ENCODE measurements around the gene MAP7. TPM values are rescaled to one million over a fixed set of nuclear protein-coding genes. Genes with fewer than 3 reads are reported as not detected.

MAP7 gene
- total and polyA plus RNA-seq, 2 experiments from 2014 or later: 44.7 to 49.2 TPM

DNA sequence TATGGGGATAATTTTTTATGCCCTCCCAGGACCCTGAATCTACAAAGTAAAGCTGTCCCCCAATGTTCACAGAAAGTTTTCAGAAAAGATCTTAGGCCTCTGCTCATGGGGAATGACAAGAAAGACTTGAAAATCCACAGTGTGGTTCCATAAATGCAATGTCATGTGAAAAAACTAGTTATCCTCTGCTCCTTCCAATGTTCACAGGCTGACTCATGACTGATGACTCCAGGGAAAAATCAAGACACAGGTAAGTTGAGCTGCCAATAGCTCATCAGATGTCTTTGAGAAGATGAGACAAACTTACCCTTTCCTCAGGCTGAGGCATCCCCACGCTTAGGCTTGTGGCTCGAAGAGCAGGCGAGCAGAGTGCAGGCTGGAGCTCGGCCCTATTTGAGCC is 245.8 kb downstream of the MAP7 start (continued):
- no peak for TF ChIP-seq JUNB (IDR thresholded peaks at IDR 0.05; ENCODE audit: unreplicated experiment)
- TF ChIP-seq, protein P1, sequence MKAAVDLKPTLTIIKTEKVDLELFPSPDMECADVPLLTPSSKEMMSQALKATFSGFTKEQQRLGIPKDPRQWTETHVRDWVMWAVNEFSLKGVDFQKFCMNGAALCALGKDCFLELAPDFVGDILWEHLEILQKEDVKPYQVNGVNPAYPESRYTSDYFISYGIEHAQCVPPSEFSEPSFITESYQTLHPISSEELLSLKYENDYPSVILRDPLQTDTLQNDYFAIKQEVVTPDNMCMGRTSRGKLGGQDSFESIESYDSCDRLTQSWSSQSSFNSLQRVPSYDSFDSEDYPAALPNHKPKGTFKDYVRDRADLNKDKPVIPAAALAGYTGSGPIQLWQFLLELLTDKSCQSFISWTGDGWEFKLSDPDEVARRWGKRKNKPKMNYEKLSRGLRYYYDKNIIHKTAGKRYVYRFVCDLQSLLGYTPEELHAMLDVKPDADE (IDR thresholded peaks at IDR 0.05): no peak
- no peak for TF ChIP-seq EZH2 (IDR thresholded peaks at IDR 0.05; ENCODE audit: low read depth, unreplicated experiment)
- TF ChIP-seq, protein P2, sequence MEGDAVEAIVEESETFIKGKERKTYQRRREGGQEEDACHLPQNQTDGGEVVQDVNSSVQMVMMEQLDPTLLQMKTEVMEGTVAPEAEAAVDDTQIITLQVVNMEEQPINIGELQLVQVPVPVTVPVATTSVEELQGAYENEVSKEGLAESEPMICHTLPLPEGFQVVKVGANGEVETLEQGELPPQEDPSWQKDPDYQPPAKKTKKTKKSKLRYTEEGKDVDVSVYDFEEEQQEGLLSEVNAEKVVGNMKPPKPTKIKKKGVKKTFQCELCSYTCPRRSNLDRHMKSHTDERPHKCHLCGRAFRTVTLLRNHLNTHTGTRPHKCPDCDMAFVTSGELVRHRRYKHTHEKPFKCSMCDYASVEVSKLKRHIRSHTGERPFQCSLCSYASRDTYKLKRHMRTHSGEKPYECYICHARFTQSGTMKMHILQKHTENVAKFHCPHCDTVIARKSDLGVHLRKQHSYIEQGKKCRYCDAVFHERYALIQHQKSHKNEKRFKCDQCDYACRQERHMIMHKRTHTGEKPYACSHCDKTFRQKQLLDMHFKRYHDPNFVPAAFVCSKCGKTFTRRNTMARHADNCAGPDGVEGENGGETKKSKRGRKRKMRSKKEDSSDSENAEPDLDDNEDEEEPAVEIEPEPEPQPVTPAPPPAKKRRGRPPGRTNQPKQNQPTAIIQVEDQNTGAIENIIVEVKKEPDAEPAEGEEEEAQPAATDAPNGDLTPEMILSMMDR (conservative IDR thresholded peaks at IDR 0.05; ENCODE audit: low read depth in 2 of 2): no peak
- no peak for TF ChIP-seq CREB1 (CRISPR knock-in tag; IDR thresholded peaks at IDR 0.05; ENCODE audit: low read depth)

DNA sequence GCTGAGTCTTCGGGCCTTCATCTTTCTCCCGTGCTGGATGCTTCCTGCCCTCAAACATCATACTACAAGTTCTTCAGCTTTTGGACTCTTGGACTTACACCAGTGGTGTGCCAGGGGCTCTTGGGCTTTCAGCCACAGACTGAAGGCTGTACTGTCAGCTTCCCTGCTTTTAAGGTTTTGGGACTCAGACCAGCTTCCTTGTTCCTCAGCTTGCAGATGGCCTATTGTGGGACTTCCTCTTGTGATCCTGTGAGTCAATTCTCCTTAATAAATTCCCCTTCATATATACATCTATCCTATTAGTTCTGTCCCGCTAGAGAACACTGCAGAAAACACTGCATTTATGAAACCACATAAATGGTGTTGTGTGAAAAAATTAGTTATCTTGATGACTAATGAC is 246.7 kb downstream of the MAP7 start:
- DNase-seq (ENCODE audit: low spot score) (no peak), ATAC-seq (no peak)
- Histone ChIP-seq H3K9me2 (ENCODE audit: insufficient read depth) (no peaks in the 10 kb centered on the region), H3K4me2 (no peak overlapping the region), H3K4me1 (ENCODE audit: insufficient read depth) (no peaks in the 10 kb centered on the region), H3F3A (replicated peaks; ENCODE audit: low read depth) (no peaks in the 10 kb centered on the region), H3K4me3 (no peak overlapping the region), H3K27ac (ENCODE audit: low read depth) (no peak overlapping the region), H4K20me1 (replicated peaks; ENCODE audit: insufficient read depth) (no peaks in the 10 kb centered on the region), H2AFZ (no peak overlapping the region), H3K36me3 (ENCODE audit: insufficient read depth) (no peaks in the 10 kb centered on the region), H3K79me2 (replicated peaks; ENCODE audit: insufficient read depth) (no peaks in the 10 kb centered on the region), H3K27me3 (ENCODE audit: insufficient read depth) (no peaks in the 10 kb centered on the region)
- Mint-ChIP-seq H3K27ac (no peak overlapping the region), H3K4me3 (no peak overlapping the region), H3K27me3 (ENCODE audit: insufficient read depth, low read depth, poor library complexity) (peaks cover 4% of the 10 kb centered on the region), H3K36me3 (ENCODE audit: low read depth) (no peaks in the 10 kb centered on the region), H3K4me1 (no peaks in the 10 kb centered on the region), H3K9me3 (no peaks in the 10 kb centered on the region; the same call in 2 of the 3 replicates)
- TF ChIP-seq JUNB (IDR thresholded peaks at IDR 0.05; ENCODE audit: unreplicated experiment): no peak
- no peak for TF ChIP-seq ZNF114 (CRISPR knock-in tag; IDR thresholded peaks at IDR 0.05)
- no peak for TF ChIP-seq EZH2phosphoT487 (IDR thresholded peaks at IDR 0.05; ENCODE audit: unreplicated experiment)
- TF ChIP-seq NANOG (IDR thresholded peaks at IDR 0.05; ENCODE audit: borderline replicate concordance): no peak
- TF ChIP-seq CREB1 (CRISPR knock-in tag; IDR thresholded peaks at IDR 0.05; ENCODE audit: low read depth): no peak

DNA sequence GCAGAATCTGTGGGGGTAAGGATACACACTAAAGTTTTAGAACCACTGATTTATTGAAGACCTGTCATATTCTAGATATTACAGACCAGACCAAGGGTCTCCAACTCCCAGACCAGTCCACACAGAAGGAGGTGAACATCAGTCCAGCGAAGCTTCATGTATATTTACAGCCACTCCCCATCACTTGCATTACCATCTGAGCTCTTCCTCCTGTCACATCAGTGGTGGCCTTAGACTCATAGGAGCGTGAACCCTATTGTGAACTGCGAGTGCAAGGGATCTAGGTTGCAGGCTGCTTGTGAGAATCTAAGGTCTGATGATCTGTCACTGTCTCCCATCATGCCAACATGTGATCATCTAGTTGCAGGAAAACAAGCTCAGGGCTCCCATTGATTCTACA is 255.6 kb downstream of the MAP7 start:
- no peak overlapping the region for H2AFZ ChIP-seq
- H3K27ac ChIP-seq (ENCODE audit: low read depth): no peak overlapping the region
- H3K4me2 ChIP-seq: no peak overlapping the region
- no peaks in the 10 kb centered on the region for H4K20me1 ChIP-seq (replicated peaks; ENCODE audit: insufficient read depth)
- no peaks in the 10 kb centered on the region for H3K9me3 Mint-ChIP-seq
- no peak overlapping the region for H3K27ac Mint-ChIP-seq
- no peaks in the 10 kb centered on the region for H3K27me3 ChIP-seq (ENCODE audit: insufficient read depth)
- no peak overlapping the region for H3K4me3 Mint-ChIP-seq
- no peak for DNase-seq (ENCODE audit: low spot score)
- no peaks in the 10 kb centered on the region for H3K9me2 ChIP-seq (ENCODE audit: insufficient read depth)
- H3K36me3 ChIP-seq (ENCODE audit: insufficient read depth): no peaks in the 10 kb centered on the region
- no peak overlapping the region for H3K4me3 ChIP-seq
- H3K4me1 ChIP-seq (ENCODE audit: insufficient read depth): peaks cover 11% of the 10 kb centered on the region
- ATAC-seq: no peak
- peaks cover under 1% of the 10 kb centered on the region; the same call in 1 of the 3 replicates for H3K36me3 Mint-ChIP-seq (ENCODE audit: low read depth)
- H3K27me3 Mint-ChIP-seq (ENCODE audit: insufficient read depth, low read depth, poor library complexity): peaks cover 8% of the 10 kb centered on the region
- peaks cover 4% of the 10 kb centered on the region; the same call in 1 of the 2 replicates for H3F3A ChIP-seq (replicated peaks; ENCODE audit: low read depth)
- peaks cover 11% of the 10 kb centered on the region; the same call in 1 of the 3 replicates for H3K4me1 Mint-ChIP-seq
- H3K79me2 ChIP-seq (replicated peaks; ENCODE audit: insufficient read depth): no peaks in the 10 kb centered on the region
- TF ChIP-seq EZH2 (IDR thresholded peaks at IDR 0.05; ENCODE audit: low read depth, unreplicated experiment): no peak
- TF ChIP-seq NANOG (IDR thresholded peaks at IDR 0.05; ENCODE audit: borderline replicate concordance): no peak
- TF ChIP-seq CREB1 (CRISPR knock-in tag; IDR thresholded peaks at IDR 0.05; ENCODE audit: low read depth): no peak
- no peak for TF ChIP-seq ZNF331 (CRISPR knock-in tag; IDR thresholded peaks at IDR 0.05; ENCODE audit: low read depth)
- TF ChIP-seq, protein P2 (conservative IDR thresholded peaks at IDR 0.05; ENCODE audit: low read depth in 2 of 2): no peak
- no peak for TF ChIP-seq EZH2phosphoT487 (IDR thresholded peaks at IDR 0.05; ENCODE audit: unreplicated experiment)
- TF ChIP-seq, protein P1 (IDR thresholded peaks at IDR 0.05): no peak
- TF ChIP-seq STAT1 (IDR thresholded peaks at IDR 0.05; ENCODE audit: unreplicated experiment): no peak
